ENCODE data around the gene FBRS.

FBRS gene

DNA sequence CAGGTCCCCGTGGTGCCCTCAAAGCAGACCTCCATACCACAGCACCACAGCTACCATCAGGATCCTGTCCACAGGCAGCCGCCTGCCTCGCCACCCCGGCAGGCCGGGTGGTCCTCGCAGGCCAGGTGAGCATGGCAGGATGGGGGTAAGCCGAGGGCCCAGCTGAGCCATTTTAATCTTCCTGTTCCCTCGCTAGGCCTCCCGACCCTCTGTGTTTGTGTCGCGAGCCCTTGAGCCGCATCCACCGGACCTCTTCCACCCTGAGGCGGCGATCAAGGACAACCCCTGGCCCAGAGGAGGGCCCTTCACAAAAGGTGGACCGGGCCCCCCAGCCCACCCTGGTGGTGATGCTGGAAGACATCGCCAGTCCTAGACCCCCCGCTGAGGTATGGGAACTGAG, 5.5 kb upstream of the FBRS start:
- no peak overlapping the region for H3K4me3 ChIP-seq
- no peak for TF ChIP-seq CTCF (IDR thresholded peaks at IDR 0.05)
- DNase-seq (ENCODE audit: low spot score): no peak
- H3K27ac ChIP-seq: no peak overlapping the region

GRCh38 chr16:30654856-30655255, 3.4 kb upstream of the FBRS start:
- no peak for DNase-seq (ENCODE audit: low spot score)
- no peak for TF ChIP-seq CTCF (IDR thresholded peaks at IDR 0.05)
- H3K27ac ChIP-seq: no peak overlapping the region
- H3K4me3 ChIP-seq: no peak overlapping the region

GRCh38 chr16:30655815-30656347, 2.4 kb upstream of the FBRS start:
- DNase-seq (ENCODE audit: low spot score): no peak
- H3K4me3 ChIP-seq: no peak overlapping the region
- H3K27ac ChIP-seq: no peak overlapping the region
- TF ChIP-seq CTCF (IDR thresholded peaks at IDR 0.05): no peak

DNA sequence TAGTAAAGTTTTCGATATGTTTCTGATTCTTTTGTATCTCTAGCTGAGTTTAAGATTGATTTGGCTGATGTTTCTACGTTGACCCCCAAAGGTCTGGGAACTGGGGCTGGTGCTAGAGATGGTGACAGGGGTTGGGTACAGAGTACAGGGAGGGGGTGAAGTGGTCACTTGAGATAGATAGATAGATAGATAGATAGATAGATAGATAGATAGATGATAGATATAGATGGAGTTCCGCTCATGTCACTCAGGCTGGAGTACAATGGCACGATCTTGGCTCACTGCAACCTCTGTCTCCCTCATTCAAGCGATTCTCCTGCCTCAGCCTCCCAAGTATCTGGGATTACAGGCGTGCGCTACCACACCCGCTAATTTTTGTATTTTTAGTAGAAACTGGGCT, 1.8 kb upstream of the FBRS start:
- Histone ChIP-seq H3K27ac (peak overlapping the region in 1 of 2 donors; percentile 86), H3K4me3 (no peak overlapping the region)
- no peak for TF ChIP-seq CTCF (IDR thresholded peaks at IDR 0.05)
- no peak for DNase-seq (ENCODE audit: low spot score)

DNA sequence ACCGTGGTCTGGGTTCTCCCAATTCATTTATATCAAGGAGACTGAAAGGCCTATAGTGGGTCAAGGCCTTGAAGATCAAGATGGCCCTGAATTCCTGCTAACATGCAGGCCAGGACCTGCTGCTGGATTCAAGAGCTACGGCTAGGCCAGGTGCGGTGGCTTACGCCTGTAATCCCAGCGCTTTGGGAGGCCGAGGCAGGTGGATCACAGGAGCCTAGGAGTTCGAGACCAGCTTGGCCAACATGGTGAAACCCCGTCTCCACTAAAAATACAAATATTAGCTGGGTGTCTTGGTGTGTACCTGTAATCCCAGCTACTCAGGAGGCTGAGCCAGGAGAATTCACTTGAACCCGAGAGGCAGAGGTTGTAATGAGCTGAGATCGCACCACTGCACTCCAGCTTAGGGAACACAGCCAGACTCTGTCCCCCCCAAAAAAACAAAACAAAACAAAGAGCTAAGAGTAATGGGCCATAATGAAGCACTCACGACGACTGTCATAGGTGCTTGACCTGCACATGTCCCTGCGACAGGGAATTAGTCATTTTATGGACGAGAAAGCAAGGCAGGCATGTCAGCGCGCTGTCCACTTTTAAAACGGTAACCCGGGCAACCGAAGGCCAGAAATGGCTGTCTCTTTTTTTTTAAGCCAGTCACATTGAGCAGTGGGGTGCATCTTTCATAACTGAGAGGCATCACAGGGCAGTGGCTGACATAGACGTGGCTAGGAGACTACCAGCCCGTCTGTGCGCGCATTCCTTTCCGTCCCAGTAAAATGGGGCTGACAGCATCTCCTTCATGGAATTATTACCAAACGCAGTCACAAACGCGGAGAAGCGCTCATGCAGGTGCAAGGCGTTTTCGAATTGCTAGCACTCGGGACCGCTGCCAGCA, 1.0 kb upstream of the FBRS start:
- no peak for DNase-seq (ENCODE audit: low spot score)
- Histone ChIP-seq H3K27ac (peak overlapping the region; percentile 59 to 86), H3K4me3 (peak overlapping the region; percentile 64)
- no peak for TF ChIP-seq CTCF (IDR thresholded peaks at IDR 0.05)

- H3K4me3 ChIP-seq: peak overlapping the region; percentile 77
- no peak for TF ChIP-seq CTCF (IDR thresholded peaks at IDR 0.05)
- DNase-seq (ENCODE audit: low spot score): peak; percentile 94
- peak overlapping the region; percentile 92 to 95 for H3K27ac ChIP-seq
These were observed 688 bp downstream of the FBRS start for GRCh38 chr16:30658731-30659506.

Data from coronary artery (tissue), 2 donors.